Colonic mucosa (tissue), 4 donors: ENCODE results near the gene TPRN. TPM values are rescaled to one million over a fixed set of nuclear protein-coding genes. Genes with fewer than 3 reads are reported as not detected.

Source experiments
- DNase-seq: peaks from one replicate; pipeline ENCODE4 v3.0.0-alpha.2; 2020
- H3K27ac ChIP-seq: fragments of 200-600 bp; one replicate; pipeline ENCODE4 v1.8.0; 2021
- H3K27me3 ChIP-seq: fragments of 200-600 bp; one replicate; pipeline ENCODE4 v1.8.0; 2021
- H3K36me3 ChIP-seq: fragments of 200-600 bp; one replicate; pipeline ENCODE4 v1.8.0; 2021
- H3K4me1 ChIP-seq: fragments of 200-600 bp; one replicate; pipeline ENCODE4 v1.8.0; 2021; ENCODE audit warnings: mild to moderate bottlenecking
- H3K4me3 ChIP-seq: fragments of 200-600 bp; one replicate; pipeline ENCODE4 v1.8.0; 2021
- H3K9ac ChIP-seq, 2 donors: one replicate each; pipeline ENCODE4 v1.7.0; 2013; ENCODE audit warnings: control low read depth in 2 of 2, low read depth in 2 of 2, low read length in 2 of 2
- H3K9me3 ChIP-seq: fragments of 200-600 bp; one replicate; pipeline ENCODE4 v1.8.0; 2021
- CTCF ChIP-seq: fragments of 200-600 bp; IDR thresholded peaks from one replicate; pipeline ENCODE4 v1.8.0; 2022; ENCODE audit warnings: antibody characterized with exemption, mild to moderate bottlenecking
- intact Hi-C: fragments of 100-400 bp; cut with DNase I; formaldehyde crosslinking; loops from one replicate; pipeline ENCODE4 v1.14.1; 2022
- total RNA-seq, 2 donors: library from RNA; stranded (reverse); fragmentation: NEBNext Ultra II Directional in 1 of 2; extraction: Animal tissue kit (Norgen Biotek cat#: 25700) in 1 of 2; gene quantifications; one replicate each; pipeline ENCODE4 v1.2.1, GENCODE V29; 2021
- donor health status: healthy.
- donor health status: DM: no; HTN: no; CAD: no.
- donor health status: DM: no; HTN: no; CAD: no.

The TPRN gene
- total RNA-seq, 2 donors from 2014 or later: 83.1 to 124 TPM

GRCh38 chr9:137216188-137216965 lies 15.8 kb upstream of the TPRN start:
- no peak overlapping the region for H3K27ac ChIP-seq
- H3K4me1 ChIP-seq: peaks cover under 1% of the 10 kb centered on the region

GRCh38 chr9:137215196-137215986 lies 14.8 kb upstream of the TPRN start:
- no peaks in the 10 kb centered on the region for H3K27me3 ChIP-seq
- no peak overlapping the region for H3K27ac ChIP-seq
- no peaks in the 10 kb centered on the region for H3K4me1 ChIP-seq
- H3K4me3 ChIP-seq: no peak overlapping the region
- intact Hi-C loops: no loop called here
- no peaks in the 10 kb centered on the region for H3K36me3 ChIP-seq
- H3K9me3 ChIP-seq: no peaks in the 10 kb centered on the region
- DNase-seq: no peak
- no peak for TF ChIP-seq CTCF
- H3K9ac ChIP-seq: no peak overlapping the region

More at GRCh38 chr9:137216188-137216965, 15.8 kb upstream of the TPRN start:
- intact Hi-C loops: no loop called here
- DNase-seq: no peak
- Histone ChIP-seq H3K9ac (peak overlapping the region in 1 of 2 donors; percentile 89), H3K36me3 (no peaks in the 10 kb centered on the region), H3K27me3 (no peaks in the 10 kb centered on the region), H3K4me3 (no peak overlapping the region), H3K9me3 (no peaks in the 10 kb centered on the region)
- TF ChIP-seq CTCF: no peak

GRCh38 chr9:137214620-137215019 lies 14.1 kb upstream of the TPRN start:
- Histone ChIP-seq H3K36me3 (no peaks in the 10 kb centered on the region), H3K27ac (no peak overlapping the region), H3K9me3 (no peaks in the 10 kb centered on the region), H3K4me3 (no peak overlapping the region), H3K4me1 (no peaks in the 10 kb centered on the region), H3K27me3 (no peaks in the 10 kb centered on the region), H3K9ac (no peak overlapping the region)
- TF ChIP-seq CTCF: no peak
- no peak for DNase-seq
- intact Hi-C loops: no loop called here

- no peaks in the 10 kb centered on the region for H3K36me3 ChIP-seq
- no peak for DNase-seq
- no peak overlapping the region for H3K9ac ChIP-seq
- intact Hi-C loops: no loop called here
- H3K27ac ChIP-seq: no peak overlapping the region
- H3K27me3 ChIP-seq: no peaks in the 10 kb centered on the region
- H3K4me3 ChIP-seq: no peak overlapping the region
- H3K9me3 ChIP-seq: no peaks in the 10 kb centered on the region
- no peak for TF ChIP-seq CTCF
- no peaks in the 10 kb centered on the region for H3K4me1 ChIP-seq
Measured at GRCh38 chr9:137213160-137214060, 12.9 kb upstream of the TPRN start.

- H3K36me3 ChIP-seq: no peaks in the 10 kb centered on the region
- H3K27me3 ChIP-seq: no peaks in the 10 kb centered on the region
- H3K4me3 ChIP-seq: no peak overlapping the region
- no peak for TF ChIP-seq CTCF
- no peaks in the 10 kb centered on the region for H3K4me1 ChIP-seq
- no peak for DNase-seq
- H3K9me3 ChIP-seq: no peaks in the 10 kb centered on the region
- H3K9ac ChIP-seq: no peak overlapping the region
- H3K27ac ChIP-seq: no peak overlapping the region
- intact Hi-C loops: no loop called here
Measured at GRCh38 chr9:137212520-137212919, 12.0 kb upstream of the TPRN start.
